IMR-90 (cell line): Measurements from ENCODE around the gene LTO1. TPM values are rescaled to one million over a fixed set of nuclear protein-coding genes. Genes with fewer than 3 reads are reported as not detected.

ENCODE experiments used
- CTCF ChIP-seq: conservative IDR thresholded peaks from 2 replicates; pipeline ENCODE4 v1.5.1; 2012; ENCODE audit warnings: mild to moderate bottlenecking, low read depth, low read length, improper control_type of control experiment
- MAFK ChIP-seq: IDR thresholded peaks from 2 replicates; pipeline ENCODE4 v1.6.1; 2012; ENCODE audit warnings: low read depth, low read length, improper control_type of control experiment
- MAZ ChIP-seq: IDR thresholded peaks from 2 replicates; pipeline ENCODE4 v1.6.1; 2012; ENCODE audit warnings: low read depth, mild to moderate bottlenecking, low read length, improper control_type of control experiment, moderate library complexity, borderline replicate concordance
- USF2 ChIP-seq: fragments of 150-350 bp; IDR thresholded peaks from 2 replicates; pipeline ENCODE4 v1.6.1; 2017; ENCODE audit warnings: mild to moderate bottlenecking, antibody characterized with exemption, low read length, low read depth
- polyA plus RNA-seq, 3 experiments: library from polyadenylated mRNA; depleted of rRNA; stranded (reverse); fragments of >200 nt; gene quantifications; 2 replicates each; pipeline ENCODE4 v1.2.3, GENCODE V29; 2012; ENCODE audit warnings: low replicate concordance in 1 of 3
- total RNA-seq: library from RNA; depleted of rRNA; stranded (reverse); fragments of >200 nt; gene quantifications from 2 replicates; pipeline ENCODE4 v1.2.3, GENCODE V29; 2012

The LTO1 gene
- total and polyA plus RNA-seq, 2 of the 4 experiments (the other 2 are of a cell fraction), result 8.2 to 23.5 TPM

- TF ChIP-seq USF2 (no peak), MAFK (no peak), CTCF (no peak), MAZ (no peak)
These were observed 29.2 kb downstream of the LTO1 start (continued) for GRCh38 chr11:69645801-69646492.
